K562 (cell line): Measurements from ENCODE around the gene PPY. TPM values are rescaled to one million over a fixed set of nuclear protein-coding genes. Genes with fewer than 3 reads are reported as not detected.
A peak's percentile ranks its signal among the peaks of the same experiment; 100 is the strongest.

ENCODE experiments used
- CGGBP1 ChIP-seq: fragments of 250-450 bp; sonication (Bioruptor Pico); IDR thresholded peaks from 2 replicates; pipeline ENCODE4 v1.9.0; 2021; ENCODE audit warnings: mild to moderate bottlenecking
- CREB3L1 ChIP-seq: fragments of 450-650 bp; IDR thresholded peaks from 2 replicates; pipeline ENCODE4 v1.6.1; 2014; ENCODE audit warnings: low read depth, mild to moderate bottlenecking, moderate library complexity, borderline replicate concordance
- CTBP1 ChIP-seq: fragments of 450-650 bp; IDR thresholded peaks from 2 replicates; pipeline ENCODE4 v1.6.1; 2016; ENCODE audit warnings: borderline replicate concordance
- DLX4 ChIP-seq: fragments of 250-450 bp; sonication (Bioruptor Pico); IDR thresholded peaks from 2 replicates; pipeline ENCODE4 v1.6.1; 2021; ENCODE audit warnings: mild to moderate bottlenecking
- ETS1 ChIP-seq: conservative IDR thresholded peaks from 2 replicates; pipeline ENCODE4 v1.6.1; 2011; ENCODE audit warnings: low read depth, mild to moderate bottlenecking, low read length; ENCODE audit not compliant: control insufficient read depth
- HDAC2 ChIP-seq: fragments of 450-650 bp; IDR thresholded peaks from 2 replicates; pipeline ENCODE4 v1.6.1; 2016; ENCODE audit warnings: mild to moderate bottlenecking
- KDM1A ChIP-seq, 2 experiments: fragments of 450-650 bp; IDR thresholded peaks; 2 replicates each; pipeline ENCODE4 v1.6.1; 2016; ENCODE audit warnings: mild to moderate bottlenecking in 2 of 2
- L3MBTL2 ChIP-seq: fragments of 450-650 bp; IDR thresholded peaks from 2 replicates; pipeline ENCODE4 v1.6.1; 2016; ENCODE audit warnings: mild to moderate bottlenecking, moderate library complexity
- MAX ChIP-seq: sonication (generic); formaldehyde crosslinking; IDR thresholded peaks from 2 replicates; pipeline ENCODE4 v1.9.0; 2022; ENCODE audit warnings: mild to moderate bottlenecking, missing genetic modification reagents
- NCOA4 ChIP-seq: fragments of 450-650 bp; IDR thresholded peaks from 2 replicates; pipeline ENCODE4 v1.6.1; 2018; ENCODE audit warnings: mild to moderate bottlenecking; ENCODE audit not compliant: partially characterized antibody
- OTX1 ChIP-seq: fragments of 450-650 bp; formaldehyde crosslinking; IDR thresholded peaks from 2 replicates; pipeline ENCODE4 v1.4.0; 2022; ENCODE audit warnings: mild to moderate bottlenecking
- POLR2AphosphoS2 ChIP-seq: IDR thresholded peaks from 2 replicates; pipeline ENCODE4 v1.6.1; 2012; ENCODE audit warnings: low read length, improper control_type of control experiment
- STAT5B ChIP-seq: fragments of 250-450 bp; sonication (Bioruptor Pico); IDR thresholded peaks from 2 replicates; pipeline ENCODE4 v1.8.0; 2021; ENCODE audit warnings: mild to moderate bottlenecking, inconsistent platforms
- ZFP30 ChIP-seq: fragments of 250-450 bp; sonication (Bioruptor Pico); IDR thresholded peaks from 2 replicates; pipeline ENCODE4 v1.8.0; 2022; ENCODE audit warnings: moderate library complexity, mild to moderate bottlenecking, inconsistent platforms, borderline replicate concordance
- ZMIZ1 ChIP-seq, 2 experiments: fragments of 150-350 bp in 1 of 2; IDR thresholded peaks; 2 replicates each; pipeline ENCODE4 v1.6.1; 2012 to 2016; ENCODE audit warnings: low read depth in 2 of 2, low read length in 2 of 2, mild to moderate bottlenecking in 1 of 2, moderate library complexity in 1 of 2
- ZNF740 ChIP-seq, 3 experiments: fragments of 200-800 bp in 1 of 3; sonication (Bioruptor generic) in 1 of 3; sonication (generic) in 1 of 3; formaldehyde crosslinking in 1 of 3; IDR thresholded peaks; 2 replicates each; pipeline versions ENCODE4 v1.6.1 to v1.8.0; 2016 to 2022; ENCODE audit warnings: mild to moderate bottlenecking in 2 of 3, missing compliant biosample characterization in 2 of 3, missing genetic modification characterization in 2 of 3, missing genetic modification reagents in 1 of 3
- polyA plus RNA-seq, 8 experiments: library from polyadenylated mRNA; depleted of rRNA in 4 of 8; stranded (reverse) in 5 of 8; unstranded in 3 of 8; fragments of >200 nt; fragmentation: Nextera tagmentation in 2 of 8; fragmentation: Illumina TruSeq in 1 of 8; extraction: Ambion mirVana in 2 of 8; extraction: Trizol in 1 of 8; gene quantifications; 2 replicates each; pipeline versions ENCODE4 v1.2.1 to v1.2.3, GENCODE V29; 2011 to 2014; ENCODE audit warnings: inconsistent platforms in 1 of 8, missing spikeins in 1 of 8
- total RNA-seq, 7 experiments: library from RNA; depleted of rRNA in 6 of 7; stranded (reverse); fragments of >200 nt in 6 of 7; fragmentation: Illumina TruSeq in 2 of 7; extraction: Trizol in 2 of 7; gene quantifications; 2 replicates each; pipeline versions ENCODE4 v1.2.1 to v1.2.3, GENCODE V29; 2011 to 2021; ENCODE audit warnings: low replicate concordance in 1 of 7

Gene PPY
- total and polyA plus RNA-seq, 9 of the 15 experiments (the other 6 are each of a cell fraction or from before 2014, with no cell fraction given), result not detected

- TF ChIP-seq ETS1 (peak; percentile 37; the same call in 1 of the 2 replicates), MAX (CRISPR knock-in tag) (peak; percentile 27; the same call in 1 of the 2 replicates), ZNF740 (CRISPR knock-in tag; IDR thresholded peaks at IDR 0.05) (peak; percentile 42; the same call in 1 of the 2 replicates), ZNF740 (tag; IDR thresholded peaks at IDR 0.05) (no peak), HDAC2 (peak; percentile 74; the same call in 1 of the 2 replicates), KDM1A (IDR thresholded peaks at IDR 0.05) (no peak), CREB3L1 (peak; percentile 39; the same call in 1 of the 2 replicates), L3MBTL2 (peak; percentile 83), NCOA4 (no peak), ZFP30 (no peak), CGGBP1 (CRISPR knock-in tag) (no peak), DLX4 (CRISPR knock-in tag) (no peak), STAT5B (CRISPR knock-in tag) (no peak), CTBP1 (peak; percentile 89), ZMIZ1 (IDR thresholded peaks at IDR 0.05; ENCODE audit: low read depth in 2 of 2, low read length in 2 of 2) (peak in 1 of 2 experiments; percentile 58; a peak in 1 of 4 replicates), POLR2AphosphoS2 (no peak), OTX1 (CRISPR knock-in tag) (no peak)
Observed at GRCh38 chr17:43983515-43984411, 41.5 kb upstream of the PPY start (continued).
